Mesothelial cell of epicardium (in vitro differentiated cells): Measurements from ENCODE around the gene THSD4. TPM values are rescaled to one million over a fixed set of nuclear protein-coding genes. Genes with fewer than 3 reads are reported as not detected.

Experiments
- DNase-seq, 2 experiments: peaks; one replicate each; pipeline ENCODE4 v3.0.0; 2021; ENCODE audit warnings: low spot score in 2 of 2; ENCODE audit not compliant: unreplicated experiment in 2 of 2
- H3K27ac Mint-ChIP-seq: 2 replicates; pipeline ENCODE4 v1.8.0; 2021; ENCODE audit warnings: mixed read lengths
- H3K27me3 Mint-ChIP-seq: 2 replicates; pipeline ENCODE4 v1.8.0; 2021; ENCODE audit warnings: low read depth, mixed read lengths
- H3K36me3 Mint-ChIP-seq: 2 replicates; pipeline ENCODE4 v1.8.0; 2021; ENCODE audit warnings: mixed read lengths
- H3K4me1 Mint-ChIP-seq: 2 replicates; pipeline ENCODE4 v1.8.0; 2021; ENCODE audit warnings: mixed read lengths
- H3K4me3 Mint-ChIP-seq: 2 replicates; pipeline ENCODE4 v1.8.0; 2021; ENCODE audit warnings: mild to moderate bottlenecking, moderate library complexity, mixed read lengths
- H3K9me3 Mint-ChIP-seq: 2 replicates; pipeline ENCODE4 v1.8.0; 2021; ENCODE audit warnings: mixed read lengths
- total RNA-seq: library from RNA; stranded (reverse); gene quantifications from 3 replicates; pipeline ENCODE4 v1.2.1, GENCODE V29; 2021
- TF ChIP-seq, protein P1 (sequence below): fragments of 200-600 bp; sonication (generic); IDR thresholded peaks from one replicate; pipeline ENCODE4 v1.5.0; 2021; ENCODE audit warnings: antibody characterized with exemption; ENCODE audit not compliant: unreplicated experiment

THSD4 gene
- total RNA-seq, 1 donor from 2014 or later = 93.9 TPM

DNA sequence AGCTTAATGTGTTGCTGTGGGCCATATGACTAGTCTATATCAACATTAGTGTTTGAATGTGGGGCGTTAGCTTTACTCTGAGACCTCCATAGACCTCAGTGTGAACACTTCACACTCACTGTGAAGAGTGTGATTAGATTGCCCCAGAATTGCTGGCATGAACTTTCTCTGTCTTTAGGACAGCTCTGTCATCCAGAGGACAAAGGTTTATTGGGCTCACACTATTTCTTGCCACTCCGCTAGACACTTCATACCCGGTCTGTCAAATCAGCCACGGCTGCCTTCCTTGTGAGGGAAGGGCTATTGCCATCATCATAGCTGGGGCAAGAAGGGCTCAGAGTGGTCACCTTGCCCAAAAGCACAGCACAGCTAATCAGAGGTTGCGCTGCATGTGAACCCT lies 378.3 kb downstream of the THSD4 start:
- Mint-ChIP-seq H3K4me3 (no peak overlapping the region), H3K27me3 (no peaks in the 10 kb centered on the region), H3K4me1 (peaks cover 8% of the 10 kb centered on the region), H3K36me3 (peaks cover 4% of the 10 kb centered on the region), H3K9me3 (peaks cover 10% of the 10 kb centered on the region), H3K27ac (no peak overlapping the region)
- TF ChIP-seq, protein P1, sequence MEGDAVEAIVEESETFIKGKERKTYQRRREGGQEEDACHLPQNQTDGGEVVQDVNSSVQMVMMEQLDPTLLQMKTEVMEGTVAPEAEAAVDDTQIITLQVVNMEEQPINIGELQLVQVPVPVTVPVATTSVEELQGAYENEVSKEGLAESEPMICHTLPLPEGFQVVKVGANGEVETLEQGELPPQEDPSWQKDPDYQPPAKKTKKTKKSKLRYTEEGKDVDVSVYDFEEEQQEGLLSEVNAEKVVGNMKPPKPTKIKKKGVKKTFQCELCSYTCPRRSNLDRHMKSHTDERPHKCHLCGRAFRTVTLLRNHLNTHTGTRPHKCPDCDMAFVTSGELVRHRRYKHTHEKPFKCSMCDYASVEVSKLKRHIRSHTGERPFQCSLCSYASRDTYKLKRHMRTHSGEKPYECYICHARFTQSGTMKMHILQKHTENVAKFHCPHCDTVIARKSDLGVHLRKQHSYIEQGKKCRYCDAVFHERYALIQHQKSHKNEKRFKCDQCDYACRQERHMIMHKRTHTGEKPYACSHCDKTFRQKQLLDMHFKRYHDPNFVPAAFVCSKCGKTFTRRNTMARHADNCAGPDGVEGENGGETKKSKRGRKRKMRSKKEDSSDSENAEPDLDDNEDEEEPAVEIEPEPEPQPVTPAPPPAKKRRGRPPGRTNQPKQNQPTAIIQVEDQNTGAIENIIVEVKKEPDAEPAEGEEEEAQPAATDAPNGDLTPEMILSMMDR = no peak
- DNase-seq = no peak

DNA sequence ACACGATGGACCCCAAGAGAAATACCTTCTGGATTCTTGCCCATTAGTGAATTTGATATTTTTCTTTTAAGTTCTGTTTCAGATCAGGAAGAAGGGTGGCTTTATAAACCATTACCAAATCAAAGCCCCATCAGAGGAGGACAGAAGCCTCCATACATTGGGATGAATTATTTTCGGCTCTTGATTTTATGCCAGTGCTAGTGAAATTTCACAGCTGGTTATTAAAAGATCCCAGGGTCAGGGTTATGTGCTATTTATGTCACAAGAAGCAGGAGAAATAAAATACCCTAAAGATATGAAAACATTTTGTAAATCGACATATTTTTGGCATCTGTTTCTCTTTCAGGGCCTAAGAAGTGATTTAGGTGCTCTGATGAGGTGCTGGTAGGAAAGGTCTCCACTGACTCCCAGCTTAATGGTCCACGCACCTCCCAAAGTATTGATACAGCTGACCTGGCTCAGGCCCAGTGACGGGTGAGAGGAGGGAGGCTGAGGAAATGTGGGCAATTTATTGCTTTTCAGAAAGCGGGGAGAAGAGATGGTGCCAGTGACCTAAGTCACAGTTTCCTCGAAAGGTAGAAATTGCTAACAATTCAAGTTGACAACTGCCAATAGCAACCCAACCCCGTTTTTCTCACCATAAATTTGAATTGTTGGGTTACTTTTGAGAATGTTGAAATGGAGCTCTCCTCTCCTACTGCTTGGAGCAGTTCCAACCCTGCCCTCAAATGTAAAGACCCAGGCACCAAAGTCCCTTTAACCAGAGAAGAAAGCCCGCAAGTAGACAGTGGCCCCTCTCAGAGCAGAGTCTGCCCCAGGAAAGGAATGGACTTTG lies 379.5 kb downstream of the THSD4 start:
- H3K27me3 Mint-ChIP-seq = no peaks in the 10 kb centered on the region
- peaks cover 10% of the 10 kb centered on the region for H3K9me3 Mint-ChIP-seq
- no peak for DNase-seq
- H3K36me3 Mint-ChIP-seq = peaks cover 4% of the 10 kb centered on the region
- H3K4me3 Mint-ChIP-seq = no peak overlapping the region
- TF ChIP-seq, protein P1 = no peak
- peak overlapping the region; percentile 51 for H3K27ac Mint-ChIP-seq
- H3K4me1 Mint-ChIP-seq = peaks cover 8% of the 10 kb centered on the region

DNA sequence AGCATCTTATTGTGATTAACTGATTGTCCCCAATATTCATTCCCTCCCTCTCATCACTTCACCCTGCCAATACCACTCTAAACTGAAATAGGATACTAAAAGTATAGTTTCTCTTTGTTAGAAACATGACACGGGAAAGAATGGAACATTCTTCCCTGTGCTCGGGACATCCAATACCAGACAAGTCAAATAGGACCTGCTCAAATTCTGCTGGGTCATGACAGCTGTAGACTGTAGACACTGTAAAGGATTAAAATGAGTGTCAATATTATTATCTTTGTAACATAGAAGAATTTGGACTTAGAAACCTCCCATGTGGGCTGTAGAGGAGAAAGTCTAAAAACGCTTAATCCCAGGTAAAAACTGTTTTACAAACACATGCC lies 380.1 kb downstream of the THSD4 start:
- Mint-ChIP-seq H3K4me1 (peaks cover 8% of the 10 kb centered on the region), H3K27ac (no peak overlapping the region), H3K27me3 (no peaks in the 10 kb centered on the region), H3K36me3 (peaks cover 8% of the 10 kb centered on the region), H3K4me3 (no peak overlapping the region), H3K9me3 (peaks cover 14% of the 10 kb centered on the region)
- DNase-seq = no peak
- TF ChIP-seq, protein P1 = no peak

DNA sequence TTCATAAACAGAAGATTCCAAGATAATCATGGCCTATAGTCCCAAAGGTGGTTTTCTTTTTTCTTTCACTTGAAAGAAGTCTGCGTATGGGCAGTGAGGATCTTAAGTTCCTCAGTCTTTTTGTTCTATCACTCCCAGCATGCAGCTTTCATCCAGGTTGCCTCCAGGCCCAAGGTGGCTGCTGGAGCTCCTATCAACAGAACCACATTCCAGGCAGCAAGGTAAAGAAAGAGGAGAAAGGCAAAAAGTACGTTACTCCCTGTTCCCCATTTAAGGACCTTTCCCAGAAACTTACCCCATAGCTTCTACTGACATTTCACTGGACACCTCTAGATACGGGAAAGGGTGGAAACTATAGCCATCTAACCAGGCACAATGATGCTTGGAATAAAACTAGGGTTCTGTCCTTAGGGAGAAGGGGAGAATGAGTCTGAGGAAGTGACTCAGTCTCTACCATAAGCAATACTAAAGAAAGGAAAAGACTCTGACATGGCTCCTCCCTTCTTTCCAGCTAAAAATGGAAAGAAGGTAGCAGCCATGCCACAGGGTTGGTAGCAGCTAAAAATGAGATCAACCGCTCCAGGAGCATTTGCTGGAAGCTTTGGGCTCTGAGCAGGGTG lies 381.2 kb downstream of the THSD4 start:
- Mint-ChIP-seq H3K9me3 (peaks cover 13% of the 10 kb centered on the region), H3K4me1 (peaks cover 10% of the 10 kb centered on the region), H3K4me3 (no peak overlapping the region), H3K27me3 (no peaks in the 10 kb centered on the region), H3K27ac (peak overlapping the region; percentile 30), H3K36me3 (peaks cover 10% of the 10 kb centered on the region)
- no peak for DNase-seq
- TF ChIP-seq, protein P1 = no peak

DNA sequence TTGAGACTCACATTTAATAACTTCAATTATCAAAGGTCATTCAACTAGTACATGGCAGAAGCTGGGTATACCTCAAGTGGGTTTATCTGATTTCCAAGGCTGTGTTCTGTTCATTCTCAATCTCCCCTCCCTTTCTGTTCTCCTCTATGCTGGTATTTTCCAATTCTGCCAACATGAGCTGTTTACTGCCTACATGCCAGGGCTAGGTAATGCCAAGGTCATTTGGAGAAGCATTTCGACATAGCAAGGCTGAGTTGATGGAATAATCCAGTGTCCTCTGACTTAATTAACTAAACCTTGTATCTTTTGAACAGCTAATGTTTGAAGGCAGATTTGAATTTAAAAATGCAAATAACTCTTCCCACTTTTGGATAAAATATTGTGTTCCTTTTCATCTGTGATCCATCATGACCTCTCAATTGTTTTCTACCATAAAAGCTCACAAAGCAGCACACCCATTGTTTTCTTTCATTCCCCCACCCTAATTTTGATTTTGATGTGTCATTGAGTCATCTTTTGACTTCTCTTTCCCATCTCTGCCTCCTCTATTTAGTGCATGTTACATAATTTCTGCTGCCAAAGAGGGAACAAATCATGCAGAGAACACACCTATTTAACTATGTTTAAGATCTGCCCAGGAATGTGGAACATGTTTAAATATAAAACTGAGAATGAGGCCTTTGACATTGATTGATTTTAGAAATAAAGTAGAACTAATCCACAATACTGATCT lies 386.2 kb downstream of the THSD4 start:
- DNase-seq = no peak
- Mint-ChIP-seq H3K27me3 (no peaks in the 10 kb centered on the region), H3K27ac (peak overlapping the region; percentile 55), H3K36me3 (peaks cover 13% of the 10 kb centered on the region), H3K9me3 (peaks cover 17% of the 10 kb centered on the region), H3K4me1 (peaks cover 9% of the 10 kb centered on the region), H3K4me3 (no peak overlapping the region)
- TF ChIP-seq, protein P1 = no peak
